SU-DHL-6 (cell line): ENCODE data around the gene CCDC187.

Experiments used
- EZH2phosphoT487 ChIP-seq: fragments of 200-600 bp; sonication (generic), shearing (Covaris generic); conservative IDR thresholded peaks from 2 replicates; pipeline ENCODE4 v1.6.1; 2018; ENCODE audit warnings: mild to moderate bottlenecking, antibody characterized with exemption, low read length, moderate library complexity, mixed read lengths
- TF ChIP-seq, protein P1 (sequence below): fragments of 200-600 bp; sonication (generic); IDR thresholded peaks from one replicate; pipeline ENCODE4 v1.5.1; 2017; ENCODE audit warnings: antibody characterized with exemption, mild to moderate bottlenecking, low read length, moderate library complexity; ENCODE audit not compliant: insufficient read depth, poor library complexity, severe bottlenecking

DNA sequence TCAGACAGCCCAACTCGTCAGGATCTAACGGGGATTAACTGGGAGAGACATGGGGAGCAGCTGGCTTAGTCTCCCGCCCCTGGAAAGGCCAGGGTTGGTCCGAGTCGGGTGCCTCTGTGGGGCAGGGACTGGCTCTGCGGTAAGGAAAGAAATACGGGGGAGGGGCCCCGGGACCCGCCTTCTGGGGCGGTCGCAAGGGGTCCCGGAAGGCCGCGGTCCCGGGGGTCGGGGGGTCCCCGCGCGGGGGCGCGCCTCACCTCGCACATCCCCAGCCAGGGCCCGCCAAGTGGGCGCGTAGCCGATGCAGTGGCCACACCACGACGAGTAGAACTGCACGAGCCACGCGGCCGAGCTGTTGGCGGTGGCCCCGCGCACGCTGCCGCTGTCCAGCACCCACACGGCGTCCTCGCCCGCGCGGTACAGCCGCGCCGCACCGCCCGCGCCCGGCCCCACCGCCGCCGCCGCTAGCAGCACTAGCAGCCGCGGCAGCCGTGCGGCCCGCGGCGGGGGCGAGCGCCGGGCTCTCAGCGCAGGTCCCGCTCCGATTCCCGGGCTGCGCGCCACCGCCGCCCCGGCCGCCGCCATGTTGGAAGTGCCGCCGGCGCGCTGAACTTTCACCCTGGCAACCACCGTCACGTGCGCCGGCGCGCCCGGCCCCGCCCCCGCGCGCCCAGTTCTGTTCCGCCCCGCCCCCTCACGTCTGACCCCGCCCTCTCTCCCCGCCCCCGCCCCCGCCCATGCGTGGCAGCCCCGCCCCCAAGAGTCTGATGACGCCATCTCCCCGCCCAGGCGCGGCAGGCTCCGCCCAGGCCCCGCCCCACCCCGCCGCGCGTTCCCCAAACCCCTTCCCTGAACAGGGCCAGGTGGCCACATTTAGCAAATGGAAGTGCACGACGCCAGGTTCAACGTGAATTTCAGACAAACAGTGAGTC lies 58.4 kb downstream of the CCDC187 start, which contains the start of gene QSOX2:
- TF ChIP-seq, protein P1, sequence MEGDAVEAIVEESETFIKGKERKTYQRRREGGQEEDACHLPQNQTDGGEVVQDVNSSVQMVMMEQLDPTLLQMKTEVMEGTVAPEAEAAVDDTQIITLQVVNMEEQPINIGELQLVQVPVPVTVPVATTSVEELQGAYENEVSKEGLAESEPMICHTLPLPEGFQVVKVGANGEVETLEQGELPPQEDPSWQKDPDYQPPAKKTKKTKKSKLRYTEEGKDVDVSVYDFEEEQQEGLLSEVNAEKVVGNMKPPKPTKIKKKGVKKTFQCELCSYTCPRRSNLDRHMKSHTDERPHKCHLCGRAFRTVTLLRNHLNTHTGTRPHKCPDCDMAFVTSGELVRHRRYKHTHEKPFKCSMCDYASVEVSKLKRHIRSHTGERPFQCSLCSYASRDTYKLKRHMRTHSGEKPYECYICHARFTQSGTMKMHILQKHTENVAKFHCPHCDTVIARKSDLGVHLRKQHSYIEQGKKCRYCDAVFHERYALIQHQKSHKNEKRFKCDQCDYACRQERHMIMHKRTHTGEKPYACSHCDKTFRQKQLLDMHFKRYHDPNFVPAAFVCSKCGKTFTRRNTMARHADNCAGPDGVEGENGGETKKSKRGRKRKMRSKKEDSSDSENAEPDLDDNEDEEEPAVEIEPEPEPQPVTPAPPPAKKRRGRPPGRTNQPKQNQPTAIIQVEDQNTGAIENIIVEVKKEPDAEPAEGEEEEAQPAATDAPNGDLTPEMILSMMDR = no peak
- TF ChIP-seq EZH2phosphoT487 = no peak
